Ovary (tissue), 1 donor: ENCODE data around the gene MCM7.

Experiments
- EP300 ChIP-seq: sonication (generic); formaldehyde crosslinking; IDR thresholded peaks from one replicate; pipeline ENCODE4 v1.6.1; 2017; ENCODE audit warnings: antibody characterized with exemption
- POLR2A ChIP-seq: fragments of 450-650 bp; IDR thresholded peaks from one replicate; pipeline ENCODE4 v1.6.1; 2017; ENCODE audit warnings: antibody characterized with exemption, mild to moderate bottlenecking, moderate library complexity

GRCh38 chr7:100082978-100083377 lies 18.2 kb downstream of the MCM7 start:
- TF ChIP-seq POLR2A (no peak), EP300 (no peak)
